Epithelial cell of prostate (primary cell): ENCODE data around the gene ATG9A.

Source experiments
- DNase-seq: peaks from one replicate; pipeline ENCODE4 v3.0.0-alpha.2; 2011; ENCODE audit warnings: low read depth, low spot score
- H3K27ac ChIP-seq: fragments of 450-650 bp; 2 replicates; pipeline ENCODE4 v1.5.1; 2017; ENCODE audit warnings: mild to moderate bottlenecking

ATG9A gene

DNA sequence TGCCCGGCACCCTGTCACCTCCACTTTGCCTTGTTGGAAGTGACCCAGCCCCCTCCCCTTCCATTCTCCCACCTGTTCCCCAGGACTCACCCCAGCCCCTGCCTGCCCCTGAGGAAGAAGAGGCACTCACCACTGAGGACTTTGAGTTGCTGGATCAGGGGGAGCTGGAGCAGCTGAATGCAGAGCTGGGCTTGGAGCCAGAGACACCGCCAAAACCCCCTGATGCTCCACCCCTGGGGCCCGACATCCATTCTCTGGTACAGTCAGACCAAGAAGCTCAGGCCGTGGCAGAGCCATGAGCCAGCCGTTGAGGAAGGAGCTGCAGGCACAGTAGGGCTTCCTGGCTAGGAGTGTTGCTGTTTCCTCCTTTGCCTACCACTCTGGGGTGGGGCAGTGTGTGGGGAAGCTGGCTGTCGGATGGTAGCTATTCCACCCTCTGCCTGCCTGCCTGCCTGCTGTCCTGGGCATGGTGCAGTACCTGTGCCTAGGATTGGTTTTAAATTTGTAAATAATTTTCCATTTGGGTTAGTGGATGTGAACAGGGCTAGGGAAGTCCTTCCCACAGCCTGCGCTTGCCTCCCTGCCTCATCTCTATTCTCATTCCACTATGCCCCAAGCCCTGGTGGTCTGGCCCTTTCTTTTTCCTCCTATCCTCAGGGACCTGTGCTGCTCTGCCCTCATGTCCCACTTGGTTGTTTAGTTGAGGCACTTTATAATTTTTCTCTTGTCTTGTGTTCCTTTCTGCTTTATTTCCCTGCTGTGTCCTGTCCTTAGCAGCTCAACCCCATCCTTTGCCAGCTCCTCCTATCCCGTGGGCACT is 46.9 kb downstream of the ATG9A start:
- DNase-seq: no peak
- H3K27ac ChIP-seq: no peak overlapping the region

GRCh38 chr2:219181531-219181930 is 47.9 kb downstream of the ATG9A start:
- no peak for DNase-seq
- H3K27ac ChIP-seq: no peak overlapping the region

GRCh38 chr2:219180961-219181360 is 48.5 kb downstream of the ATG9A start:
- no peak overlapping the region for H3K27ac ChIP-seq
- DNase-seq: no peak

GRCh38 chr2:219179601-219180465 is 49.6 kb downstream of the ATG9A start:
- no peak overlapping the region for H3K27ac ChIP-seq
- DNase-seq: no peak

DNA sequence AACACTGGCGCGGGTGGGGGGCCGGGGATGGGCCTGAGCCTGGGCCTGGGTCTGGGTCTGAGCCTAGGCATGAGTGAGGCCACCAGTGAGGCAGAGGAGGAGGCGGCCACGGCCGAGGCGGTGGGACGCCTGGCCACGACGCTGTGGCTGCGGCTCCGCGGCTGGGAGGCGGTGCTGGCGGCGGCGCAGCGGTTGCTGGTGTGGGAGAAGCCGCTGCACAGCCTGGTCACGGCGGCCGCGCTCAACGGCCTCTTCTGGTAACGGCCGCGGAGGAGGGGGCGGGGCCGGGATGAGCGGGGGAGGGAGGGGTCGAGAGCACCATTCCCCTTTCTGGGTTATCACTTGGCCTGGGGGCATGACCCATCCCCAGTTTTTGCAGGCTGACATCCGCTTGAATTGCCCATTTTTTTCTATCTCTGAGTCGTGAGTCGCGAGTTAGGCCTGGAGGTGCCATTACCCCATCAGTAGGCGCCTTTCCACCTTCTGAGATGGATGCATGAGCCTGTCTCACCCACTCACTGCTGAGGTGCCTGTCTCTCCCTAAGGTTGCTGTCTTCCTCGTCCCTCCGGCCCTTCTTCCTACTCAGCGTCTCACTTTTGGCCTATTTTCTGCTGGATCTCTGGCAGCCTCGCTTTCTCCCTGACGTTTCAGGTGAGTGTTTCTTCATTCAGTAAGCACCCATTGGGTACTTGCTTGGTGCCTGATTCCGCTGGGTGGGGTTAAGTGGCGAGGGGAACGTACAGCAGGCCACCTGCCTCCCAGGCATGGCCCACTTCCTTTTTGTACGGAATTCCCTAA is 50.9 kb downstream of the ATG9A start:
- no peak for DNase-seq

DNA sequence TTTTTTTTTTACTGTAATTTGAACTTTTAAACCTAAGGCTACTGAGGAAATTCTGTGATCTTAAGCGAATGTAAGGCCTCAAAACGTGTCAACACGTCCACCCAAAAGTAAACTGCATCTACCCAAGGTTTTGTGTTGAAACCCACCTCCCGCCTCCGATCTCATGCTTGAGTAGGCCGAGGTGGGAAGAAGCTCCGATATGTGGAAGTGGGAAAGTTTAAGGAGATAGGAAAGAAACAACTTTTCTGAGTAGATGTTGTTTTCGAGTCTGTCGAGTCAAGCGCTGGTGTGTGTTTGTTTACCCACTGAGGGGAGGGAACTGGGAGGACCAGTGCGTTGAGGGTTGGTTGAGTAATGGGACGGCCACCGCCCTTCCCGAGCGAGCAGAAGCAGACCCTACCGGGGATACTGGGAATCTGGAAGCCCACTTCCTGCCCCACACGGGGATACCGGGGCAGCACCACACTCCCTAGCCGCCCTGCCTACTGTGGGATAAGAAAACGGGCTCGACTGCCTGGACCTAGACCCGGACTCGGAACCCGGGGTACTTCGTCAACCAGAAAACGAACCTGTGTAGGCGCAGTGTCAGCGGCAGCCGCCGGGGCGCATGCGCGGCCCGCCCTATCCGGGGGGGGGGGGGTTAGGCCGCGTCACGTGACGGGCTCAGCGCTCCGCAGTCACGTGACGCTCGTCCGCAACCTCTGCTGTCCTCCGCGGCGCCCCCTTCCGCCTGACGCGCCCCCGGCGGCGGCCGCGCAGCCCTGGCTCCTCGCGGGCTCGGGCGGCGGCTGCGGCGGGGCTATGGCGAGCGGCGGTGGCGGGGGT is 51.7 kb downstream of the ATG9A start, which contains the start of gene RETREG2:
Gene RETREG2, plus strand, starts transcription at position 724 of the 825 bp plus-strand sequence. Its CDS starts 78 bp downstream, at position 802.
- DNase-seq: peak; percentile 82
- H3K27ac ChIP-seq: peak within 1 kb of the TSS; percentile 99

More for the DNA sequence above, 50.9 kb downstream of the ATG9A start:
- H3K27ac ChIP-seq: peak overlapping the region; percentile 99

DNA sequence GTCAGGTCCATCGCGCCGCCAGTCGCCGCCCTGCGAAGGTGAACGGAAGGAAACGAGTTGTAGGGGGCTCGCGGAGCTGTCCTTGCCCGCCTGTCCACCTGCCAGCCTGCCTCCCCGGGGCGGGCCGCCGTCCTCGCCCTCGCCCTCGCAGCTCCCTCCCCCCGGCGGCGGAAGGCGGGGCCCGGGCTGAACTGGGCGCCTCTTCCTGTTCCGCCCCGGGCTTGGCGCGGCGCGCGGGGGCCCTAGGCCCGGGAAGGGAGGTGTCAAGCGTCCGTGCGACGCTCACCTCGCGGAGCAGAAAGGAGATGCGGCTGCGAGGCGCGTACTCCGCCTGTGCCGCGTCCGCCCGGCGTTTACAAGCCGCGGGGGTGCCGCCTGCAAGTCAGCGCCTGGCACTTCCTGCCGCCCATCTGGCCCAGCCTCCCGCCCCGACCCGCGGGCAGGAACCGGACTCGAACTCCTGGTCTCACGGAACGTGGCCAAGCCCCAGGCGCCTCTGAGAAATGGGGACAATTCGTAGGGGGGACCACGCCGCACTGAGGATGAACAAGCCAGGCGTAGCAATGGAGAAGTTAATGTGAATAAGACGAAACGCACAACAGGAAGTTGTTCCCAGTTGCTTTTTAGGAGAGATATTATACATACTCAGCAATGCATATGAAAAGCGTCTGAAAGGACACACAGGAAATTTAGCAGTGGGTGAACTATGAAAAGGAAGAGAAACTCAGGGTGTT is 52.5 kb downstream of the ATG9A start, which contains the start of gene CNPPD1:
Gene CNPPD1, minus strand, starts transcription at position 108 of the 734 bp plus-strand sequence. Its CDS starts 97 bp downstream, at position 11.
- peak within 1 kb of the TSS; percentile 99 for H3K27ac ChIP-seq
- no peak for DNase-seq

- peak overlapping the region; percentile 99 for H3K27ac ChIP-seq
- DNase-seq: no peak
Measured at GRCh38 chr2:219175928-219176817, 53.3 kb downstream of the ATG9A start.

DNA sequence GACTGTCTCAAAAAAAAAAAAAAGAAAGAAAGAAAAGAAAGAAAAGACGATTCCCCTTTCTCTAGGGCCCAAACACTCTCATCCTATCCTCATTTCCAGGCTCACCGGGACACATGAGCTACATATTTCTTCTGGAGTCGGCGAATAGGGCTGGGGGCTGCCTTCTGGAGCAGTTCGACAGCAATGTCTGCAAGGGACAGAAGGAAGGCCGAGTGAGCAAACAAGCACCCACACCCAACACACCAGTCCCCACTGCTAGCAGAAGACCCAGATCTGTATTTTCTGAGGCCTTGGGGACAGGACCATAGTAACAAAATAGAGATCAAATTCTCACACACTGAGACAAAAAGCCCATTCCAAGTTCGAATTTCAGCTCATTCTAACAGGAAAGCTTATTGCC is 54.0 kb downstream of the ATG9A start:
- no peak for DNase-seq
- peak overlapping the region; percentile 99 for H3K27ac ChIP-seq

- no peak for DNase-seq
- H3K27ac ChIP-seq: no peak overlapping the region
Measured at GRCh38 chr2:219174801-219175200, 54.6 kb downstream of the ATG9A start.

GRCh38 chr2:219174146-219174545 is 55.3 kb downstream of the ATG9A start:
- no peak for DNase-seq
- no peak overlapping the region for H3K27ac ChIP-seq

DNA sequence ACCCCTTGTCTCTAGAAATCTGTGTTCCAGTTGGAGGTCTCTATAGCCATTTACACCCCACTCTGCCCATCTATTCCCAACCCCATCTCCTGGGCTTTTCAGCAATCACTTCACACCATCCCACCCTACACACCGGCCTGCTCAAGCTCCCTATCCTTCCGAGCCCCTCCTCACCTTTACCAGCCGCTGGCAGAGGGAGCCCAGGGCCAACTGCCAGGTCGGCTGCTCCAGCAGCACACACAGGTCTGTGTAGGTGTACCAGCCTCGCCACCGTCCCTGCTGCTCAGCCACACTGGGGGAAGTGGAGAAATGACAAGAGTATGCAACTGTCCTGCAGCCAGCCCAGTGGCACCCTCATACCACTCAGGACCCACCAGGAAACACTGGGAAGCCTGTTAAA is 56.3 kb downstream of the ATG9A start:
- no peak overlapping the region for H3K27ac ChIP-seq
- DNase-seq: no peak

DNA sequence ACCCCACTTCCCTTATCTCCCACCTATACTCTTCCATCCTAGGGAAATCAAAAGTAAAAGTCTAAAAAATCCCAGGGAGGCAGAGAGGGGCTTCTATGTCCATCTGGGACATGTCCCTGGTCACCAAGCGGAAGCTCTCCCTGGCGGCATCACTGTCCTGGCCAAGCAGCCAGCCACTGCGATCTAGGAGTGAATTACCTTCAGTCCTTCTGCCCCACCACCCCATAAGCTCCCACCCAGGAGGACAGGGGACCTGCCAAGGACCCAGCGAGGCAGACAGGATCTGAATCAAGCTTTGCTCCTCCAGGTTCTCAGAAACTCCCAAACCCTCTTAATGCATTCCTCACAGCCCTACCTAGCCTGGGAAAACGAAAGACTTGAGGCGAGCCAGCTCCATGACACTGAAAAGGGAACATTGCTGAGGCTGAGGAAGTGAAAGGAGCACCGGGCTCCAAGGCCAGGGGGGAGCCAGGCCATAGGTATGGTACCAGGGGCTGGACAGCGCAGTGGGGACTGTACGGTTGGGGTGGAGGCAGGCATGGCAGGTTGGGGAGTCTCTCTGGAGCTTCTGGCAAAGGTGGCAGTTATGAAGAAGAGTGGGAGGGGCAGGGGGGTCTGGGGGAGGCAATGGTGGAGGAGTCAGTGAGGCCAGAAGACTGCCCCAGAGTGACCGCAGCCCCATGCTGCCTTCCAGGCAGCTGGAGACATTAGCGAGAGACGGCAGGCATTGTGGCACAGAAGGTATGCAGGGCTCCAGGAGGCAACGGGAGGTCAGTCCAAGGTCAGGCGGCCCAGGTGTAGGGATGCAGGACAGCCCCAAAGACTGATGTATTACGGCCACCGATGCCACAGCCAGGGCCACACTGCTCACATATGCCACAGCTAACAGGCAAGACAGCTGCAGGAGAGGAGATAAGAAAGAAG is 56.9 kb downstream of the ATG9A start:
- no peak overlapping the region for H3K27ac ChIP-seq
- no peak for DNase-seq

DNA sequence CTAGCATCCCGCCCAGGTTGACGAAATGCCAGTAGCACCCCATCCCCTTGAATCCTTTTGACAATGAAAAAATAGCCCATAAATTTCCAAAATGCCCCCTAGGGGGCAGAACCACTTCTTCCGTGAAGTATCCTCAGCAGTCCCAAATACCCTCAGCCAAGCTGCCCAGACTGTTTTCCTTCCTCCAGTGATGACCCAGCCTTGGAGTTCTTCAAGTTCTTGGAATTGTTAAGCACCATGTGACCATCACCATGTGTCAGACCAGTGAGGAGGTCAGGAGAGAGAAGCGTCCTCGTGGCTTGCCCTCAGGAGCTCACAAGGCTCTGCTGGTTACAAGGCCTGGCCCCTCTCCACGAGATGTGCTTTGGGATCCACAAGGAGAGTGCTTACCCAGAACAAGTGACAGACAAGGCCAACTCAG is 58.2 kb downstream of the ATG9A start:
- H3K27ac ChIP-seq: no peak overlapping the region
- no peak for DNase-seq

GRCh38 chr2:219169930-219170654 is 59.3 kb downstream of the ATG9A start, which contains the start of gene SLC23A3:
Gene SLC23A3 (minus strand): TSS chr2:219170029. CDS start chr2:219169984, 45 bp downstream.
- DNase-seq: no peak
- H3K27ac ChIP-seq: no peak within 1 kb of the TSS
